HG03378 (cell line): ENCODE measurements around the gene ADAMTSL2.

Experiments used
- ATAC-seq: cut with Tn5 transposase; IDR thresholded peaks from one replicate; pipeline ENCODE4 v1.9.1; 2021; ENCODE audit warnings: mild to moderate bottlenecking, moderate library complexity; ENCODE audit not compliant: unreplicated experiment

Gene ADAMTSL2

GRCh38 chr9:133618726-133619125 is 84.2 kb downstream of the ADAMTSL2 start:
- no peak for ATAC-seq

- no peak for ATAC-seq
These were observed 85.3 kb downstream of the ADAMTSL2 start for GRCh38 chr9:133619791-133620190.

GRCh38 chr9:133621725-133622267 is 87.3 kb downstream of the ADAMTSL2 start:
- no peak for ATAC-seq

GRCh38 chr9:133622555-133622954 is 88.1 kb downstream of the ADAMTSL2 start:
- ATAC-seq, result no peak
